Right renal pelvis (tissue), 4 donors: ENCODE data around the gene IL32. TPM values are rescaled to one million over a fixed set of nuclear protein-coding genes. Genes with fewer than 3 reads are reported as not detected.

Experiments
- DNase-seq, 4 donors: peaks; one replicate each; pipeline ENCODE4 v3.0.0-alpha.2; 2013; ENCODE audit warnings: low read depth in 4 of 4, low spot score in 3 of 4, missing footprints in 1 of 4
- polyA plus RNA-seq, 4 donors: library from polyadenylated mRNA; unstranded; fragments of 120-200 nt; gene quantifications; one replicate each; pipeline ENCODE4 v1.2.1, GENCODE V29; 2013; ENCODE audit not compliant: insufficient read length in 4 of 4

Gene IL32
- polyA plus RNA-seq, 4 donors: 29.9 to 47.1 (median 33.9) TPM

DNA sequence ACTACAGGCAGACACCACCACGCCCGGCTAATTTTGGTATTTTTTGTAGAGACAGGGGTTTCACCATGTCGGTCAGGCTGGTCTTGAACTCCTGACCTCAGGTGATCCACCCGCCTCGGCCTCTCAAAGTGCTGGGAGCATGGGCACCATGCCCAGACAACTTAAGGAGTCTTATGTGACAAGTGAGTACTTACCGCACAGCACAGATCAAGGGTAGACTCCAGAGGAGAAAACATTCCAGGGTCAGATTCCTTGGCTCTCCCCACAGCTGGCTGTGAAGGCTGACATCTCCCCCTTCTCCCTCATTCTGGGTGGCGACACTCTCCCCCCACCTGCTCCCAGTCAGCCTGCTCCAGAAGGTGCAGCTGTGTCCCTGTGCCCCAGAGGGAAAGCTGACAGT is 23.0 kb downstream of the IL32 start:
- DNase-seq: no peak

DNA sequence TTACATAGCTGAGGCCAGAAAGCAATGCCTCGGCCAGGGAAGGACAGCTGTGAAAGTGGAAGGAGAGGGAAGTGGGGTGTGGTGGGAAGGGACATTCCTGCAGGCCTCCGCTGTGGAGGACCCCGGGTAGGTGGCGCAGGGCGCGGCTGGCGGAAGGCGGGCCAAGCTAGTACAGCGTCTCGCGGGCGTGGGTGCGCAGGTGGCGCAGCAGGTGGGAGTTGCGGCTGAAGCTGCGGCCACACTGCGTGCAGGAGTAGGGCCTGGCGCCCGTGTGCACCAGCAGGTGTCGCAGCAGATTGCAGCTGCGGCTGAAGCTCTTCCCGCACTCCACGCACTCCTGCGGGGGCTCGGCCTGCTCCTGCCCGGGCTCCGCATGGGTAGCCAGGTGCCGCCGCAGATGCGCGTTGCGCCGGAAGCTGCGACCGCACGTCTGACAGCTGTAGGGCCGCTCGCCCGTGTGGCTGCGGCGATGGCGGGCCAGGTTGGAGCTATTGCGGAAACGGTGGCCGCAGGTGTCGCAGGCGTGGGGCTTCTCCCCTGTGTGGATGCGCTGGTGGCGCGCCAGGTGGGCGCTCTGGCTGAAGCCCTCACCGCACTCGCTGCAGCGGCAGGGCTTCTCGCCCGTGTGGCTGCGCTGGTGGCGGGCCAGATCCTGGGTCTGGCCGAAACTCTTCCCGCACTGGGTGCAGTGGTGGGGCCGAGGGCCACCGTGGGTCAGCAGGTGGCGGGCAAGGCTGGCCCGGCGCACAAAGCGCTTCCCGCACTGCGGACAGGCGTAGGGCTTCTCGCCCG is 23.7 kb downstream of the IL32 start:
- no peak for DNase-seq

- DNase-seq: no peak
Observed at GRCh38 chr16:3089717-3090592, 24.5 kb downstream of the IL32 start.

DNA sequence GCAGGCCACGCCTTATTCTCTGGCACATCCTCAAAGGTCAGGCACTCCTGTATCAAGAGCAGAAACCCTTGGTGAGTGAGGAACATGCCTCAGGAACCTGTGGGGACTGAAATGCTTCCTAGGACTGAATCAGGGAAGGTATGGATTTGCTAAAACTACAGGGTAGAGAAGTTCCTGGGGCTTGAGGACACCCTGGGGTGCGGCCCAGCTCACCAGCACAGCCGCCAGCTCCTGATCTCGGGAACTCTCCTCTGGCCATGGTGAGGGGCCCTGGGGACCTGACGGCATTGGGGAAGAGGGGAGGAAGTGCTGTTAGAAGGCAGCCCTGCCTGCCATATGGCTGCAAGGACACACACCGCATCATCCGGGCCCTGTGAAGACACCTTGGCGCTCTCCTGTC is 26.1 kb downstream of the IL32 start:
- no peak for DNase-seq

- no peak for DNase-seq
Observed at GRCh38 chr16:3092501-3092941, 27.1 kb downstream of the IL32 start.

DNA sequence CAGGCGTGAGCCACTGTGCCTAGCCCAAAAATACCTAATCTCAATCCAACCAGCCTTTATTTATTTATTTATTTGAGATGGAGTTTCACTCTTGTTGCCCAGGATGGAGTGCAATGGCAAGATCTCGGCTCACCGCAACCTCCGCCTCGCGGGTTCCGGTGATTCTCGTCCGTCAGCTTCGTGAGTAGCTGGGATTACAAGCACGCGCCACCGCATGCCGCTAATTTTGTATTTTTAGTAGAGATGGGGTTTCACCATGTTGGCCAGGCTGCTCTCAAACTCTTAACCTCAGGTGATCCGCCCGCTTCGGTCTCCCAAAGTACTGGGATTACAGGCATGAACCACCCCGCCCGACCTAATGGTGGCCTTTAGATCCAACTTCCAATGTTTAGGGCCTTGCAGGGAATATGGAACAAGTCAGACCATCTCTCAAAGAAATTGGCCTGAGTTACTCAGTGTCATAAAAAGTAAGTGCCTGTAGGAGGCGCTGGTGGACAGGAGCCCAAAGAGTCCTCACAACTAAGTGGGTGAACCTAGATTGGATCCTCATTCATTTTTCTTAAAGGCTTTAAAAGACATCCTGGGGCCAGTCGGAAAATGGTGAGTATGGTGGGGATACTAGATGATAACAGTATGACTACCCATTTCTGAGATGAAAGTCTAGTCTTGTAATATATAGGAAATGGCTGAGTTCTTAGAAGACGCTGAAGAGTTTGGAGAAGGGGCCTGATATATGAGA is 29.0 kb downstream of the IL32 start:
- DNase-seq: no peak

GRCh38 chr16:3095869-3096268 is 30.4 kb downstream of the IL32 start:
- DNase-seq: no peak

DNA sequence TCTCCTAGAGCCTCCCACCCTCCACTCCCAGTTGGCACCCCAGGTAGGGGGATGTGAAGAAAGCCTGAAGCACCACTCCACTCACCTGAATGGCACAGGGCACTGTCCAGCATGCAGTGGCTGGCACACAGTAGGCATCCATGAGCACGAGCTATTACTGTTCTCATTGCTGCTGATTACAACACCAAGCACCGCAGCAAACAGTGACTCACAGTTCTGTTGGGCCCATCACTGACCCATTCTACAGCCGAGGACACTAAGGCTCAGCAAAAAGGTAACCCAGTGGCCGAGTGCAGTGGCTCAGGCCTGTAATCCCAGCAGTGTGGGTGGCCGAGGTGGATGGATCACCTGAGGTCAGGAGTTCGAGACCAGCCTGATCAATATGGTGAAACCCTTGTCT is 30.9 kb downstream of the IL32 start:
- no peak for DNase-seq

DNA sequence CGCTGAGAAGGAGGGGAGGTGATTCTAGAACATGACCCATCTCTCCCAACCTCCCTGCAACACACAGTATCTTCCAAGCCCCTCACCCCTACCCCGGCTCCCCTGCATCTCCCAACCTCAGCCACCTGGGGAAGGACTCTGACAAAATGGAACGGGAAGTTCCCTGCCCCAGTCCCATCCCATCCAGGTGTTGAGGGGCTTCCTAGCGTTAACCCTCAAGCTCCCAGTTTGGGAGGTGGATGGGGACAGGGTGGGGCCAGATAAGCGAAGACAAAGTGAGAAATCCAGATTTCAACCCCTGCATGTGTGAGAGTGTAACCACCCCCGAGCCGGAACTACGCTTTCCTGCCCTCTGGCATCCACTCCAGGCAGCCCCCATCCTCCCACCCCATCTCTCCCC is 31.8 kb downstream of the IL32 start:
- DNase-seq: no peak

GRCh38 chr16:3098459-3099394 is 33.3 kb downstream of the IL32 start, which contains the start of gene ZSCAN10:
Gene ZSCAN10, minus strand, starts transcription at chr16:3099294. Its CDS starts 6,357 bp downstream, at chr16:3092937.
- no peak for DNase-seq

DNA sequence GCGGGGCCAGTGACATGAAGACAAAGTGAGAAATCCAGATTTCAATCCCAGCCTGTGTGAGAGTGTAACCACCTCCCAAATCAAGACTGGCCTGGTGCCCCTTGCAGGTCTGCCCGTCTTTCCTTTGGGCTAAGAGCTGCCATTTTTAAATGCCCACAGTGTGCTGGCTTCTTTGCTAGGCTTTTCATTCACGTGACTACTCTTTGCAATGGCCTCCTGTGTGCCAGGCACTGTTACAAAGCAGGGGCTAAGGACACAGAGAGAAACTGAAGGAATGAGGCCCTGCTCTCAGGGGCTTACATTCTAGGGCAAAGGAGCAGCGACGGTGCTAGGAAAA is 33.9 kb downstream of the IL32 start:
- no peak for DNase-seq

- DNase-seq: peak in 3 of 4 donors; percentile 76 to 82 (median 78)
Observed at GRCh38 chr16:3099732-3100499, 34.5 kb downstream of the IL32 start.

DNA sequence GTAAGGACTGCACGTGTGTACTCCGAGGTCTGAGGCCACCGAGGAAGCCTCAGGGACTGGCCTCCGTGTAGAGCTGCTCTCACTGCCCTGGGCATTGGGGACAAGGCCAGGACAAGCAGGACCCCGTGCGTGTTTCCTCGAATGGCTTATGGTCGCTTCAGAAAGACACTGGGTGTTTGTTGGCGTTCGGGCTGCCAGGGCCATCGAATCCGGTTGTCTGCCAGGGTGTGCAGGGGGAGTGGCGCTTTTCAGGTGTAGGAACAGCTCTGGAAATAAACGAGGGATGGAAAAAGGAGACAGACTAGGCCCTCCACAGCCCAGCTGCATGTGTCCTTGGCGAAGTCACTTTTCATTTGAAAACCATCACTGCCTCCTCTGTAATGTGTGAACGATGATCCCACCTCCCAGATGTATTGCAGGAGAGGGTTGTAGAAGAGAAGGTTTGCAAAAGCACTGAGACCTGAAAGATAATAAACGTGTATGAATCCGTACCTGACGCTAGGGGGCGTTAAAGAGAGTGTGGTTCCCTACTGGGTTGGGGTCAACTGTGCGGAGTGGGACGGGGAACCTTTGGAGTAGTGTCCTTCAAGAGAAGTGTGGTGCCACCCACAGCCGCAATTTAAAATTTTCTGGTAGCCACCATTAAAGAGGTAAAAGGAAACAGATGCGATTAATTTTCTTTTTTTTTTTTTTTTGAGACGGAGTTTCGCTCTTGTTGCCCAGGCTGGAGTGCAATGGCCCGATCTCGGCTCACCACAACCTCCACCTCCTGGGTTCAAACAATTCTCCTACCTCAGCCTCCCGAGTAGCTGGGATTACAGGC is 35.8 kb downstream of the IL32 start:
- DNase-seq: no peak

GRCh38 chr16:3101841-3102470 is 36.5 kb downstream of the IL32 start:
- no peak for DNase-seq

DNA sequence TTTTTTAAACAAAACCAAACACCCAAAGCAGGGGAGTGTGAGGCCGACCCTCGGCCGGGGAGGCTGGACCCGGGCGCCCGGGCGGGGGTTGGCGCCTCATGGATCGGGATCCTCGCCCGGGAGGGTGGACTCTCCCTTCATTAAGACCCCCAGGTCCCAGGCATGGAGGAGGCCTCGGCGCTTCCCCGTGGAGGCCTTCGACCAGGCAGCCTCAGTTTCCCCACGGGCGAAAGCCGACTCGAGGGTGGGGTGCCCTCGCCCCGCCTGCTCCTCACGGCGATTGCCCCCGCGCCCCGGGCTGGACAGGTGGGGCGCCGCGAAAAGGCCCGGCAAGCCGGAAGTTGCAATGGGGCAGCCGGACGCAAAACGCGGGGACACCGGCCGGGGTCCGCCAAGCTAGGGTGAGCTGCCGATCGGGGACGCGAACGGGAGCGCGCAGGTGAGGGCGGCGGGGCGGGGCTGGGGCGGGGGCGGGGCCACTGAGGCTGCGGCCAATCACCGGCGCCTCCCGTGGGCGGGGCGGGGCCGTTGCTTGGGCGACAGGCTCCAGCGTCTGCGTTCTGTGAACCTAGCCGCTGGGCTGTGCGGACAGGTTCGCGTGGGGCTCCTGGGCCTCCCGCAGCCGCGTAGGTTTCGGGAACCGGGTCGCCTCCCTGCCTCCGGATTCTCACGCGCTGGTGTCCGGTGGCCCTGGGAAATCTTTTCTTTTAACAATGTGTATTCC is 40.9 kb downstream of the IL32 start:
- peak; percentile 78 to 82 (median 81) for DNase-seq

DNA sequence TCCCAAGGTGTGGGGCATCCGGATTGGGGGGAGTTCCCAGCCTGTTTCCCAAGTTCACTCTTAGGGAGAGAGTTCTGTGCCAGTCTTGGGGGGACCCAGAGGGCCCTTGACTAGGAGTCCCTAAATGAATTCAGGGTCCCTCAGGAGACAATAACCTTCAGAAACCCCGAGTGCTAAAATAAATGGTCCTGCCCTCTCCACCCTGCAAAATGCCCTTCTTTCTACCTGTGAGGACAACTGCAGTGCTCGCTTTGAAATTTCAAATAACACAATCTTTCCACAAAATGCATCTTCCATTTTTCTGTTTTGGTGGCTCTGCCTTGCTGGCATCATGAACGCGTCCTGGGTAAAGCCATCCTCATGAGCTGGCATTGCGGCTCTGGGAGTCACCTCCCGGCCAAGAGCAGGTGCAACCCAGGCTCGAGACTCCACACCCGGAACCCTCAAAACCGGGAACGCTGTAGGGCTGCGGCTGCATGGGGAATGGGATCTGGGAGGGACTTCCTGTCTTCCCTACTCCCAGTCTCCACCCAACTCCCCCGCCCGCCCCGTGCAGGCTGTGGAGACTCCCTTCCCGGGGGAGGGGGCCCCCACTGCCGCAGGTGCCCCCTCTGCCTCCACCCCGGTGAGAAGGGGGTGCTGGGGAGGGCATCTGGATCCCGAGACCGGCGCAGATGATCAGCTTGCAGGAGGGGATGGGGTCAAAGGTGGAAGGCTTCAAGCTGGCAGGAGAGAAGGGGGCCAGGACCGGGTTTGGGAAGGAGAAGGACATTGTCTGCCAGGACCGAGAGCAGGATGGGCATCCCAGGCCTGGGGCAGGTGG is 46.8 kb downstream of the IL32 start, which contains the start of gene ZNF205:
Gene ZNF205, plus strand, starts transcription at position 529 of the 823 bp plus-strand sequence. CDS start 845 bp downstream, outside the sequence.
- DNase-seq: no peak
